ENCODE results near the gene PLCXD1. TPM values are rescaled to one million over a fixed set of nuclear protein-coding genes. Genes with fewer than 3 reads are reported as not detected.
A peak's percentile ranks its signal among the peaks of the same experiment; 100 is the strongest.

The PLCXD1 gene
- total and polyA plus RNA-seq, 10 donors: 9.9 to 35.0 (median 21.5) TPM

GRCh38 chrX:290476-291166 lies 9.4 kb downstream of the PLCXD1 start:
- Histone ChIP-seq H3K9me3 (peaks cover 0 to 9% (median 0%) of the 10 kb centered on the region in 8 donors), H3K36me3 (peaks cover 5 to 93% (median 75%) of the 10 kb centered on the region in 6 donors), H3K4me1 (no peaks in the 10 kb centered on the region), H3K27ac (no peak overlapping the region), H3K4me3 (no peak overlapping the region), H3K27me3 (replicated peaks in 1 of 7) (no peaks in the 10 kb centered on the region)
- peak; percentile 70 for DNase-seq
- TF ChIP-seq POLR2A (IDR thresholded peaks at IDR 0.05) (no peak), POLR2AphosphoS5 (IDR thresholded peaks at IDR 0.05) (no peak)
- TF ChIP-seq, protein P1, sequence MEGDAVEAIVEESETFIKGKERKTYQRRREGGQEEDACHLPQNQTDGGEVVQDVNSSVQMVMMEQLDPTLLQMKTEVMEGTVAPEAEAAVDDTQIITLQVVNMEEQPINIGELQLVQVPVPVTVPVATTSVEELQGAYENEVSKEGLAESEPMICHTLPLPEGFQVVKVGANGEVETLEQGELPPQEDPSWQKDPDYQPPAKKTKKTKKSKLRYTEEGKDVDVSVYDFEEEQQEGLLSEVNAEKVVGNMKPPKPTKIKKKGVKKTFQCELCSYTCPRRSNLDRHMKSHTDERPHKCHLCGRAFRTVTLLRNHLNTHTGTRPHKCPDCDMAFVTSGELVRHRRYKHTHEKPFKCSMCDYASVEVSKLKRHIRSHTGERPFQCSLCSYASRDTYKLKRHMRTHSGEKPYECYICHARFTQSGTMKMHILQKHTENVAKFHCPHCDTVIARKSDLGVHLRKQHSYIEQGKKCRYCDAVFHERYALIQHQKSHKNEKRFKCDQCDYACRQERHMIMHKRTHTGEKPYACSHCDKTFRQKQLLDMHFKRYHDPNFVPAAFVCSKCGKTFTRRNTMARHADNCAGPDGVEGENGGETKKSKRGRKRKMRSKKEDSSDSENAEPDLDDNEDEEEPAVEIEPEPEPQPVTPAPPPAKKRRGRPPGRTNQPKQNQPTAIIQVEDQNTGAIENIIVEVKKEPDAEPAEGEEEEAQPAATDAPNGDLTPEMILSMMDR (IDR thresholded peaks at IDR 0.05 in 8 of 11, conservative IDR thresholded peaks at IDR 0.05 in 3 of 11): no peak
- WGBS, 5 donors: 90 to 97% (median 95%) methylated on average over 38 to 42 of the region's 42 CpGs
- intact Hi-C loops (cut with DNase I; ENCODE audit: low total_unique reads): no loop called here

GRCh38 chrX:291411-291901 lies 10.3 kb downstream of the PLCXD1 start:
- Histone ChIP-seq H3K9me3 (peaks cover 0 to 9% (median 0%) of the 10 kb centered on the region in 8 donors), H3K27me3 (replicated peaks in 1 of 7) (no peaks in the 10 kb centered on the region), H3K4me3 (no peak overlapping the region), H3K36me3 (peaks cover 5 to 93% (median 80%) of the 10 kb centered on the region in 6 donors), H3K27ac (no peak overlapping the region), H3K4me1 (no peaks in the 10 kb centered on the region)
- intact Hi-C loops (cut with DNase I; ENCODE audit: low total_unique reads): no loop called here
- peak in 1 of 3 donors; percentile 6 for TF ChIP-seq POLR2AphosphoS5 (IDR thresholded peaks at IDR 0.05)
- TF ChIP-seq, protein P1 (IDR thresholded peaks at IDR 0.05 in 8 of 11, conservative IDR thresholded peaks at IDR 0.05 in 3 of 11): no peak
- peak; percentile 65 for DNase-seq
- WGBS, 5 donors: 96 to 99% (median 98%) methylated on average over 24 to 29 of the region's 29 CpGs

- no peak overlapping the region for H3K4me3 ChIP-seq
These were observed 12.0 kb downstream of the PLCXD1 start for GRCh38 chrX:292900-293897.

More at GRCh38 chrX:292900-293897, 12.0 kb downstream of the PLCXD1 start:
- Histone ChIP-seq H3K27me3 (replicated peaks in 1 of 7) (no peaks in the 10 kb centered on the region), H3K36me3 (peaks cover 5 to 89% (median 76%) of the 10 kb centered on the region in 6 donors), H3K9me3 (peaks cover 0 to 9% (median 0%) of the 10 kb centered on the region in 8 donors), H3K27ac (no peak overlapping the region), H3K4me1 (no peaks in the 10 kb centered on the region)
- DNase-seq: peak; percentile 66
- WGBS, 5 donors: 97 to 98% (median 98%) methylated on average over 47 of the region's 47 CpGs
- TF ChIP-seq, protein P1 (IDR thresholded peaks at IDR 0.05 in 8 of 11, conservative IDR thresholded peaks at IDR 0.05 in 3 of 11): no peak
- TF ChIP-seq POLR2AphosphoS5 (IDR thresholded peaks at IDR 0.05): no peak
- TF ChIP-seq POLR2A (IDR thresholded peaks at IDR 0.05): no peak
- intact Hi-C loops (cut with DNase I; ENCODE audit: low total_unique reads): no loop called here

All from spleen (tissue), 11 donors.